H9 (cell line): ENCODE measurements around the gene ELOVL6. TPM values are rescaled to one million over a fixed set of nuclear protein-coding genes. Genes with fewer than 3 reads are reported as not detected.

Experiments used
- DNase-seq: peaks from one replicate; pipeline ENCODE4 v3.0.0-alpha.2; 2017
- H2AFZ ChIP-seq: one replicate; pipeline ENCODE4 v1.6.1; 2013; ENCODE audit warnings: mild to moderate bottlenecking, low read length, control low read depth, moderate library complexity
- H2AK5ac ChIP-seq: 2 replicates; pipeline ENCODE4 v1.6.1; 2013; ENCODE audit warnings: low read length, control low read depth, mixed read lengths; ENCODE audit not compliant: insufficient read length
- H2BK120ac ChIP-seq: one replicate; pipeline ENCODE4 v1.6.1; 2013; ENCODE audit warnings: low read depth, mild to moderate bottlenecking, low read length, control low read depth, inconsistent platforms; ENCODE audit not compliant: poor library complexity, severe bottlenecking
- H2BK12ac ChIP-seq: 2 replicates; pipeline ENCODE4 v1.6.1; 2013; ENCODE audit warnings: low read length, control low read depth, mixed read lengths, low read depth; ENCODE audit not compliant: insufficient read length
- H2BK15ac ChIP-seq: 2 replicates; pipeline ENCODE4 v1.6.1; 2013; ENCODE audit warnings: low read depth, low read length, control low read depth
- H2BK20ac ChIP-seq: one replicate; pipeline ENCODE4 v1.6.1; 2013; ENCODE audit warnings: low read depth, mild to moderate bottlenecking, low read length, control low read depth, inconsistent platforms; ENCODE audit not compliant: poor library complexity, severe bottlenecking
- H2BK5ac ChIP-seq: 2 replicates; pipeline ENCODE4 v1.6.1; 2013; ENCODE audit warnings: low read length, control low read depth, mixed read lengths; ENCODE audit not compliant: insufficient read length
- H3K14ac ChIP-seq: 2 replicates; pipeline ENCODE4 v1.6.1; 2013; ENCODE audit warnings: low read length, control low read depth; ENCODE audit not compliant: insufficient read depth
- H3K18ac ChIP-seq: 2 replicates; pipeline ENCODE4 v1.6.1; 2013; ENCODE audit warnings: low read depth, mild to moderate bottlenecking, mixed read lengths, low read length, control low read depth; ENCODE audit not compliant: insufficient read length
- H3K23ac ChIP-seq: 2 replicates; pipeline ENCODE4 v1.6.1; 2013; ENCODE audit warnings: low read length, control low read depth, mixed read lengths, low read depth; ENCODE audit not compliant: insufficient read length
- H3K23me2 ChIP-seq: 2 replicates; pipeline ENCODE4 v1.6.1; 2013; ENCODE audit warnings: low read depth, mild to moderate bottlenecking, mixed read lengths, low read length, control low read depth; ENCODE audit not compliant: insufficient read length, poor library complexity, severe bottlenecking
- H3K27ac ChIP-seq: 2 replicates; pipeline ENCODE4 v1.5.1; 2013; ENCODE audit warnings: low read length, control low read depth, mixed read lengths, low read depth; ENCODE audit not compliant: insufficient read length
- H3K27me3 ChIP-seq: 2 replicates; pipeline ENCODE4 v1.6.1; 2013; ENCODE audit warnings: low read length, control low read depth, inconsistent platforms; ENCODE audit not compliant: insufficient read depth
- H3K4ac ChIP-seq: 2 replicates; pipeline ENCODE4 v1.6.1; 2013; ENCODE audit warnings: low read depth, mild to moderate bottlenecking, control low read depth, inconsistent platforms, low read length, moderate library complexity
- H3K4me1 ChIP-seq: 2 replicates; pipeline ENCODE4 v1.6.1; 2013; ENCODE audit warnings: low read length, control low read depth, inconsistent platforms; ENCODE audit not compliant: insufficient read depth
- H3K4me2 ChIP-seq: 2 replicates; pipeline ENCODE4 v1.6.1; 2013; ENCODE audit warnings: low read length, control low read depth, mixed read lengths; ENCODE audit not compliant: insufficient read length, insufficient read depth
- H3K56ac ChIP-seq: 2 replicates; pipeline ENCODE4 v1.6.1; 2013; ENCODE audit warnings: low read depth, mild to moderate bottlenecking, mixed read lengths, low read length, control low read depth; ENCODE audit not compliant: insufficient read length
- H3K79me1 ChIP-seq: 2 replicates; pipeline ENCODE4 v1.6.1; 2013; ENCODE audit warnings: low read depth, mild to moderate bottlenecking, moderate library complexity, low read length, control low read depth, inconsistent platforms; ENCODE audit not compliant: insufficient read depth, poor library complexity, severe bottlenecking
- H3K79me2 ChIP-seq: 2 replicates; pipeline ENCODE4 v1.6.1; 2013; ENCODE audit warnings: low read length, control low read depth, inconsistent platforms; ENCODE audit not compliant: insufficient read depth
- H3K9ac ChIP-seq: 2 replicates; pipeline ENCODE4 v1.6.1; 2013; ENCODE audit warnings: low read length, control low read depth, mixed read lengths; ENCODE audit not compliant: insufficient read length; ENCODE audit errors: extremely low read depth
- H3K9me3 ChIP-seq: one replicate; pipeline ENCODE4 v1.6.1; 2013; ENCODE audit warnings: low read depth, low read length, inconsistent platforms; ENCODE audit not compliant: control insufficient read depth
- H3T11ph ChIP-seq: one replicate; pipeline ENCODE4 v1.6.1; 2013; ENCODE audit warnings: mild to moderate bottlenecking, low read length, control low read depth, inconsistent platforms
- H4K20me1 ChIP-seq: one replicate; pipeline ENCODE4 v1.6.1; 2013; ENCODE audit not compliant: control insufficient read depth, insufficient read length, insufficient read depth
- H4K5ac ChIP-seq: 2 replicates; pipeline ENCODE4 v1.6.1; 2013; ENCODE audit warnings: low read depth, mild to moderate bottlenecking, mixed read lengths, low read length, control low read depth; ENCODE audit not compliant: insufficient read length
- H4K8ac ChIP-seq: replicated peaks from 2 replicates; pipeline ENCODE4 v1.6.1; 2013; ENCODE audit warnings: low read length, control low read depth, mixed read lengths, low read depth; ENCODE audit not compliant: insufficient read length
- H4K91ac ChIP-seq: 2 replicates; pipeline ENCODE4 v1.6.1; 2013; ENCODE audit warnings: low read depth, mild to moderate bottlenecking, moderate library complexity, mixed read lengths, low read length, control low read depth; ENCODE audit not compliant: insufficient read length
- H3K27ac Mint-ChIP-seq, 3 experiments: 2 replicates in 2 of 3; 3 replicates in 1 of 3; pipeline ENCODE4 v1.8.0; 2020 to 2021; ENCODE audit warnings: mixed read lengths in 3 of 3, mild to moderate bottlenecking in 1 of 3, moderate library complexity in 1 of 3
- H3K27me3 Mint-ChIP-seq: 2 replicates; pipeline ENCODE4 v1.8.0; 2021; ENCODE audit warnings: low read depth, mild to moderate bottlenecking, moderate library complexity, mixed read lengths
- H3K36me3 Mint-ChIP-seq, 3 experiments: 2 replicates in 2 of 3; 3 replicates in 1 of 3; pipeline ENCODE4 v1.8.0; 2020 to 2021; ENCODE audit warnings: low read depth in 3 of 3, mixed read lengths in 3 of 3; ENCODE audit not compliant: insufficient read depth in 1 of 3
- H3K4me1 Mint-ChIP-seq, 2 experiments: 2 replicates each; pipeline ENCODE4 v1.8.0; 2020; ENCODE audit warnings: mixed read lengths in 2 of 2
- H3K4me3 Mint-ChIP-seq, 2 experiments: 2 replicates in 1 of 2; 3 replicates in 1 of 2; pipeline ENCODE4 v1.8.0; 2020 to 2021; ENCODE audit warnings: mild to moderate bottlenecking in 2 of 2, mixed read lengths in 2 of 2, moderate library complexity in 1 of 2
- H3K9me3 Mint-ChIP-seq, 2 experiments: 2 replicates in 1 of 2; 3 replicates in 1 of 2; pipeline ENCODE4 v1.8.0; 2020; ENCODE audit warnings: mild to moderate bottlenecking in 2 of 2, mixed read lengths in 2 of 2, moderate library complexity in 1 of 2
- CTCF ChIP-seq: fragments of 200-600 bp; sonication (generic); conservative IDR thresholded peaks from 3 replicates; pipeline ENCODE4 v1.8.0; 2021; ENCODE audit warnings: antibody characterized with exemption, mild to moderate bottlenecking
- WGBS: extraction: QIAGEN DNeasy Blood & Tissue Kit; methylation state at CpG from one replicate; pipeline ENCODE4 v1.1.7; 2013; ENCODE audit warnings: missing lambda C conversion rate, low lambda C conversion rate, mixed read lengths; ENCODE audit not compliant: insufficient read length; ENCODE audit errors: extremely low coverage; 5-methylcytosine and 5-hydroxymethylcytosine counted together
- total RNA-seq: library from RNA; stranded (reverse); gene quantifications from 2 replicates; pipeline ENCODE4 v1.2.1, GENCODE V29; 2021

ELOVL6 gene
- total RNA-seq, 1 experiment from 2014 or later: 64.6 TPM

GRCh38 chr4:110087070-110087708, 111.2 kb downstream of the ELOVL6 start:
- H3T11ph ChIP-seq: no peak overlapping the region
- H3K27ac ChIP-seq: no peak overlapping the region
- Mint-ChIP-seq H3K36me3 (peaks cover 15 to 29% (median 25%) of the 10 kb centered on the region in 3 experiments), H3K27me3 (no peaks in the 10 kb centered on the region), H3K4me3 (no peak overlapping the region), H3K27ac (no peak overlapping the region), H3K9me3 (peaks cover 14 to 16% of the 10 kb centered on the region in 2 experiments), H3K4me1 (peaks cover 27 to 37% of the 10 kb centered on the region in 2 experiments)
- no peak overlapping the region for H4K5ac ChIP-seq
- H4K20me1 ChIP-seq: no peaks in the 10 kb centered on the region
- no peak overlapping the region for H2AK5ac ChIP-seq
- H3K14ac ChIP-seq: no peak overlapping the region
- no peak overlapping the region for H4K91ac ChIP-seq
- no peak overlapping the region for H3K4me2 ChIP-seq
- no peaks in the 10 kb centered on the region for H3K9me3 ChIP-seq
- TF ChIP-seq CTCF: no peak
- H3K79me2 ChIP-seq: peaks cover 2% of the 10 kb centered on the region; the same call in 1 of the 2 replicates
- no peaks in the 10 kb centered on the region for H3K27me3 ChIP-seq
- no peak overlapping the region for H4K8ac ChIP-seq
- H2BK5ac ChIP-seq: no peak overlapping the region
- H2BK20ac ChIP-seq: no peak overlapping the region
- H2BK15ac ChIP-seq: no peak overlapping the region
- no peak overlapping the region for H3K56ac ChIP-seq
- no peak for DNase-seq
- H3K4ac ChIP-seq: no peak overlapping the region
- H2BK12ac ChIP-seq: no peak overlapping the region
- H2BK120ac ChIP-seq: no peak overlapping the region
- no peak overlapping the region for H3K18ac ChIP-seq
- no peak overlapping the region for H3K9ac ChIP-seq
- no peaks in the 10 kb centered on the region for H3K23me2 ChIP-seq
- no CpG with 5 or more reads among the region's 4 CpGs for WGBS
- peaks cover 8% of the 10 kb centered on the region for H3K4me1 ChIP-seq
- no peak overlapping the region for H3K23ac ChIP-seq
- no peak overlapping the region for H2AFZ ChIP-seq
- no peaks in the 10 kb centered on the region for H3K79me1 ChIP-seq
